NCI-H1417 treated with DMSO at 0.1 percent for 48 hours (cell line): Measurements from ENCODE around the gene TRAM2.

Experiments used
- DNase-seq: peaks from one replicate; lab custom pipeline; 2025; lab: John Stamatoyannopoulos, UW

Gene TRAM2

DNA sequence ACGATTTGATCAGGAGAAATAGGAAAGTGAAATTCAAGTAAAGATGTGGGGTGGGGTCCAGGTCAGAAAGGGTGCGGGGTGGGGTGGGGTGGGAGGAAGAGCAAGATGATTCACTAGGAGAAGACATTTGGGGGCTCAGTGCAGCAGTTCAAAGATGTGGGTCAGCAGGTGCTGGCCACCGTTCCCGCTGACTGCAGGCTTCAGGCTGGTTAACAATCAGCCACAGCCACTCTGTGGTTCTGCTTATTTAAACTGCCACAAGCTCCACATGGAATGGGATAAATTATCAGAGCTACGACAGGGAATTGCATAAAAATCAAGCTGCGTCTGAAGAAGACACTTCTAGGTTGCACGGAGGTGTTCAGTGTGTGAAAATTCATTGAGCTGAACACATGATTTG is 49.4 kb downstream of the TRAM2 start:
- DNase-seq = no peak

GRCh38 chr6:52526634-52527033 is 50.2 kb downstream of the TRAM2 start:
- no peak for DNase-seq

GRCh38 chr6:52524918-52525317 is 51.9 kb downstream of the TRAM2 start:
- DNase-seq = no peak

DNA sequence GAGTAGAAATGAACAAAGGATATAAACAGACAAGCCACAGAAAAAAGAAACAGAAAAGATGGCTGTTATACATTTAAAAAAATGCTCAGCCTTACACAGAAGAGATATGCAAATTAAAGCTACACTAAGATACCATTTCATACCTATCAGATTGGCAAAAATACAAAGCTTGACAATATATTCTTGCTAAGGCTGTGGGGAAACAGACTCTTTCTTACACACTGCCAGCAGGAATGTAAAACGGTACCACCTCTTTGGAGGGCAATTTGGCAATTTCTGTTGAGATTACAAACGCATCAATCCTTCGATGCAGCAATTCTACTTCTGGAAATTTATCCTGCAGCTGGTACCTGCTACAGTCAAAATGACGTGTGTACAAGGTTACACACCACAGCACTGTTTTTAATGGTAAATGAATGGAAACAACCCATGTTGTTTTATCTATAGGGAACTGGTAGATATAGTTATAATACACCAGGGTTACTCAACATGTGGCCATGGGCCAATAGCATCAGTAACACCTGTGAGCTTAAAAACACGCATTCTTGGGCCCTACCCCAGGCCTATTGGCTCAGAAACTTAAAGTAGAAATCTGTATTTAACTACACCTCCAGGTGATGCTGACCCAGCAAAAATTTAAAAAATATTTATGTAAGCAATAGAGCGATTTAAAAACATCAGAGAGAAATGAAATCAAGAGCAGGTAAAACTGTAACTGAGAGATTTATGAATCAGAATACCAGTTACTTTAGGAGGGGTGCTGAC is 53.3 kb downstream of the TRAM2 start:
- no peak for DNase-seq

GRCh38 chr6:52522655-52523054 is 54.2 kb downstream of the TRAM2 start:
- no peak for DNase-seq

- no peak for DNase-seq
Measured at GRCh38 chr6:52522151-52522626, 54.7 kb downstream of the TRAM2 start.

- no peak for DNase-seq
Measured at GRCh38 chr6:52519618-52520017, 57.2 kb downstream of the TRAM2 start.

GRCh38 chr6:52518279-52518945 is 58.4 kb downstream of the TRAM2 start:
- DNase-seq = no peak

DNA sequence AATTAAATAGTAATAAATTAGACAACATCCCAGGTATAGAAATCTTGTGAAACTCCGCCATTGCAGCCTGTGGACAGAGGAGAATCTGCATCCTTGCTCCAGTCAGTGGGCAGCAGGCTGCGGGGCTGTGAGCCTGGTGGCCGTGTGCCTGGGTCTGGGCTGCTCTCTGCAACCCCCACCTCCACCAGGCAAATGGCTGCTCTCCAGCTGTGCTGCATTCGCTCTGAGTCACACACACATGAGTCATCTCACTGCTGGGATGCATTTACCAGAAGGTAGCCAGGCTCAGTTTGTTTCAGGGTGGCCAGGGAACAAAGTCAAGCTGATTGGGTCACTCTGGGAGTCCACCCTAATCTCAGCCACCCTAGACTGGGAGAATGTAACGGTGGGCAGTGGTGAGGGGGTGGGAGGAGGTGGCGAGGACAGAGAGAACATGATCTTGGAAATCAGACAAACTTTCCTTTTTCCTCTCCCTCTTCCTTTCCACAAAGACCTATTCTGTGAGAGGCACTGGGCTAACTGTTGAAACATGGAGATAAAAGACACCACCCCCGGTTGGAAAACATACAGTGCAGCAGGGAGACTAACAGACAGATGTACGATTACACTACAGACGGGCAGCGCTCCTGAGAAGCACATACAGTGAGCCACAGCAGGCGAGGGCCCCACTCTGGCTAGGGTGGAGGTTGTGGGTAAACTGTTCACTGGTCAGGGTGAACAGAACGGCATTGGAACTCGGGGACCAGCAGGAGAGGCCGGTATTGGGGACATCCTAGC is 59.2 kb downstream of the TRAM2 start:
- no peak for DNase-seq

DNA sequence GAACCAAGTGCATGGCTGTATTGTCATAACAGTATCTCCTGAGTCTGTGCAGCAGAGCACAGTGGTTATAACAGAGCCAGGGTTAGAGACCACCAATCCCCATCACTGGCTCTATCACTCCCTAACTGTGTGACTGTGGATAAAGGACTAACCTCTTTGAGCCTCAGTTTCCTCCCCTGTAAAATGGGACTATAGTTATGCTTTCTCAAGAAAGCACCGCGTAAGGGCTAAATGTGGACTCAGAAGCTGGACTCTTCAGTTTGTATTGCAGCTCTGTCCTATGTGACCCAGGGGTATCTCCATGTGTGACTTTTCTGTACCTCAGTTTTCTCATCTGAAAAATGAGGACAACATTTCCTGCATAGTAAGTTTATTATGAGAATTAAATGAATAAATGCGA is 59.9 kb downstream of the TRAM2 start:
- no peak for DNase-seq

DNA sequence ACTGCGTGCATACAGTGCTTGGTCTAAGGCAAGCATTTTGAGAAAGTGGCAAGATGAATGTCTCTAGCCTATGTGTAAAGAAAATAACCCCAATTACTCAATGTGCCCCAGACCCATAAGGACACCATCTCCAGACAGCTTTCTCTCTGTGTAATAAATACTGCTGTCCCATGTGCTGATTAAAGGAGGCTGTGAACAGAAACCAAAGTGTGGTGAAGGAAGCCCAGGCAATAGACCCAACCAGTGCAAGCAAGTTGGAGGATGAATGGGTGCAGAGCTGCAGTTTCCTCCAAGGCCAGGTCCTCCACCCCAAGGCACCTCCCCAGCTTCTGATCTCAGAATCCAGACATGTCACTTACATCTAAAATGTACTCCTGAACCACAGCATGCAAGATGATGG is 60.6 kb downstream of the TRAM2 start:
- DNase-seq = no peak

DNA sequence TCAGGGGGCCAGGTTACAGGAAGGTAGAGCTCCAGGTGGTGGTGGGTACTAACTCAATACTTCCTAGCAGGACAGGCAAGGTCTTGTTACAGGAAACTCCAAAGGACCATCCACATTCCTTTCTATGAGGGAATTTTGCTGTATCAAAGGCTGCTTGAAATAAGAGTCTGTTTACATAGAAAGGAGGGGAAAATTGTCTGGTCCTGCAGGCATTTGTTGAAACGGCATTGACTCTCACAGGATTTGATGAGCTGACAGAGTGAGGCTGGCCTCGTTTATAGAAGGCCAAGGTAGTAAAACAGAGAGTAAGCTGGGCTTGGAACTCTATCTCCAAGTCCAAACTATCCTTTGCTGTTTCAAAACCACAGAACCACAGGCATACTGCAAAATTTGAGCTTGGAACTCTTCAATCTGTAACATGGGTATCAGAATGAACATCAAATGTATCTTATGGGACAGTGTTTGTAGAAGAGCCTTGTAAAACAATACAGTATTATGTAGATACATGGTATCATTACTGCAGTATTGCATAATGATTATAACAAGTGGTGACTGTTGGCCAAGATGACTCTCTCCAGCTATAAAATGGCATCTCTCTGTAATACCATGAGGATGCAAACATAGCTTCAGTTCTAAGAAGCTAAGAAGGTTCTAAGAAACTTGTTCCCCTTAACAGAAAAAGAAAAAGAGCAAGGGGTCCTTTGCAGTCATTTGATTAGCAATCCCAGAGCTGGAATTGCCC is 61.5 kb downstream of the TRAM2 start:
- no peak for DNase-seq

DNA sequence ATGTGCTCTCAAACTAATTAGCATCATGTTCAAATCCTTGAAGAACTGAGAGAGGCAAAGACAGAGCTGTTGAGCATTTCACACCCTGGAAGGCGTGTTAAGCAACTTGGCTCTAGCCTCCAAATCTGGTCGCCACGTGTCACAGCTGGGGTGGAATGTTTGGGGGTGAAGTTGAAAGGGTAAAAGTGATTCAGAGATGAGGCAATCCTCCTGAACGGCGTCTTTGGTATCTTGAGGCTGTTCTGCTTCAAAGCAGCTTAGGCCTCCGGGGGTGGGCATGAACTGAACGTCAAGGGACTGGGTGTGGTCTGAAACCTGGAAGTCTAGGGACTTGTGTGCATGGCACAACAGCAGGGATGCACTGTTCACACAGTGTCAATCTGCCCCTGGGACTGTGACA is 62.3 kb downstream of the TRAM2 start:
- DNase-seq = no peak

- DNase-seq = no peak
Measured at GRCh38 chr6:52513896-52514295, 63.0 kb downstream of the TRAM2 start.

DNA sequence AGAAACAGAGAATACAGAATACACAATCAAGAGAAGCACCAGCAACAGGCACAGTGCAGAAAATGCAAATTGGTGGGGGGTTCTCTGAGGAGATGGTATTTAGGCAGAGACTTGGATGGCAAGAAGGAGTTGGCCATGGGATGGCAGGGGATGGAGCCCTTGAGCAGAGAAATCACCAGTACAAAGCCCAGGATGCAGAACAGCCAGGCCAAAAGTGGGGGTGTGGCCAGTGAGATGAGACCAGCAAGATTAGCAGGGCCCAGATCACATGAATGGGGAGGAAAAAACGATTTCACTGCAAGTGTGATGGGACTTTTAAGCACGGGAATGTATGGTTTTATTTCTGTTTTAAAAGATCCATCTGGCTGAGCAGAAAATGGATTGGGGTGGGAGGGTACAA is 63.4 kb downstream of the TRAM2 start:
- no peak for DNase-seq

- no peak for DNase-seq
Measured at GRCh38 chr6:52512199-52512598, 64.7 kb downstream of the TRAM2 start.

- DNase-seq = no peak
Measured at GRCh38 chr6:52511572-52512151, 65.2 kb downstream of the TRAM2 start.

- no peak for DNase-seq
Measured at GRCh38 chr6:52511163-52511562, 65.7 kb downstream of the TRAM2 start.

DNA sequence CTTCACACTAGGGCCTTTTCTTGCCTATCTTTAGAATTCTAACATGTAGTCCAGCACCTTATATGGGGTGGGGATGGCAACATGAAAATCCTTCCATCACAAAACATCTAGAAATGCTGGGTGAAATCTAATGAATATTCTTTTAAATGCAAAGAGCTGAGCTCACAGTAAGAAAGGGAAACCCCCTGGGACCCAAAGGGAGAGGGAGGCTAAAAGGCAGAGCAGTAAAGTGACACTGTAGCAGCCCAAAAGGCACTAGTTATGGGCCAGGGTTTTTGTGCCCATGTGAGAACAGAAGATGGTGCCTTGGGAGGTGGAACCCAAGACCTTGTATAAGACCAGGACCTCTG is 66.7 kb downstream of the TRAM2 start:
- DNase-seq = no peak

DNA sequence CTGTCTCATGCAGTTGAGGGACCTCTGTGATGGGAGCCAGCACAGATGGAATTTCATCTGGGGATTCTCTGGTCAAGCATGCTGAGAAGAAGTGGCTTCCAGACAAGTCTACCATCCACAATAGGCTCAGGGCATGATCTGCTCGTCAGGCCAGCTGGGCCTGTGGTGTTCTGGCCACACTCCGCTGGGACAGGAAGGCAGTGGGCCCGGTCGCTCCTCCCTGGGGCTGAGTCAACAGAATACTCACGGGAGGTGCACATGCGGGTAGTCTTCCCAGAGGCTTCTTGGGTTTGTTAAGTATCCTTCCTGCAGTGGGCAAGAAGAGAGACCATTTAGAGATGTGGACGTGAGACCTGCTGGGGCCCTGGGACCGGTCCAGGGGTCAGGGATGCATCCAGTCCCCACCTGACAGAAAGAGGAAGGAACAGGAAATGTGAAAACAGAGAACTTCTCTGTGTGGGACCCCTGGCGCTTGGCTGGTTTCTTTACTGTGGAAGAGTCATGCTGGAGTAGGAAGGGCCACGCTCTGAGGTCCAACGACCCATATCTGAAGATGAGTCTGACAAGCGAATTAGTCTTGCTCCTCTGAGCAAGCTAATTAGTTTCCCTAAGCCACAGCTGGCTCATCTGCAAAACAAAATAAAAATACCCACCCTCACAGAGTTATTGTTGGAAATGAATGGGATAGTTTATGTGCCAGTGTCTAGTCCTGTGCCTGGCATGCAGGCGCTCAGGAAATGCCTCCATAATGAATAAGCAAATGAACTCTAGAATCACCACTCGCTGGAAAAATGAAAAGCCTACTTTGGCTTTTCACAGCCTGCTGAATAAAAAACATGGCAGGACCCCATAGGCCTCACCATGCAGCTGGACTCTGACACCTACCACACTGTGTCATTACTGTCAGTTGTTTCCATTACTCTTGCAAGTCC is 67.3 kb downstream of the TRAM2 start:
- DNase-seq = no peak

DNA sequence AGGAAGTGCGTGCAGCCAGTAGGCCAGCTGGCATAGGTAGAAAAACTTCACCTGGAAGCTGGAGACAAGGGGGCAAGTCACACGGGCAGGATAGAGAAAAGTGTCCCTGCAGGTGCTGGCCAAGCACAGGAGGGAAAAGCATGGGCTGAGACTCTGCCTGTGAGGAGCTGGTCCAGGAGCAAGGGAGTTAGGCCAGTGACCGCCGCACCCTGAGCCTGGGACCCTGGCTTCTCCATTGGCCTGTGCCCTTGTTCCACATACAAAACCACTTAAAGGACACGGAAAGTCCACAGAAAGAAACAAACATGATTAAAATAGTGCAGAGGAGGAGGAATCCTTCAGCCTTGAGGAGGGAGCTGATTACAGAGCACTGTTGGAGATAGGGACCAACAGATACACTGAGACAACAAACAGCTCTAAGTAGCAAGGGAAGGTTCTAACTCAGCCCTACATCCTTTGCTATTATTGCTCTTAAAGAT is 68.6 kb downstream of the TRAM2 start:
- no peak for DNase-seq
